Measurements from ENCODE around the gene ANKRD23. TPM values are rescaled to one million over a fixed set of nuclear protein-coding genes. Genes with fewer than 3 reads are reported as not detected.

ANKRD23 gene
- total and polyA plus RNA-seq, 2 of the 8 experiments (the other 6 are each of a cell fraction or from before 2014, with no cell fraction given): 3.4 to 3.5 TPM

GRCh38 chr2:96810783-96811192 is 33.0 kb downstream of the ANKRD23 start:
- Histone ChIP-seq H2AK5ac (ENCODE audit: low read depth, low read length) (no peak overlapping the region), H3K23me2 (ENCODE audit: low read depth, low read length) (peaks cover 6% of the 10 kb centered on the region), H3K9me3 (ENCODE audit: insufficient read depth in 2 of 2, low read depth in 1 of 2, low read length in 1 of 2) (no peaks in the 10 kb centered on the region), H2BK120ac (replicated peaks; ENCODE audit: low read depth, low read length) (no peak overlapping the region), H4K8ac (ENCODE audit: extremely low read depth, insufficient read depth, low read length) (no peak overlapping the region), H3K36me3 (ENCODE audit: control insufficient read depth in 2 of 4, insufficient read depth in 4 of 4, low read length in 3 of 4) (no peaks in the 10 kb centered on the region), H3K23ac (ENCODE audit: insufficient read length) (no peak overlapping the region), H3K14ac (ENCODE audit: insufficient read length) (no peak overlapping the region), H2BK5ac (ENCODE audit: low read depth, low read length) (no peak overlapping the region), H2BK20ac (ENCODE audit: low read length) (no peak overlapping the region), H2AFZ (ENCODE audit: low read length) (no peak overlapping the region), H2BK15ac (ENCODE audit: low read length) (no peak overlapping the region), H4K20me1 (replicated peaks in 1 of 2; ENCODE audit: control insufficient read depth in 1 of 2, insufficient read depth in 2 of 2, low read length in 2 of 2) (no peaks in the 10 kb centered on the region), H3K27me3 (replicated peaks in 1 of 4; ENCODE audit: control insufficient read depth in 3 of 4, extremely low read depth in 1 of 4, insufficient read depth in 3 of 4, low read length in 3 of 4) (no peaks in the 10 kb centered on the region), H3K56ac (replicated peaks; ENCODE audit: insufficient read length, low read depth, low read length) (no peak overlapping the region), H3K18ac (ENCODE audit: extremely low read depth, low read length) (no peak overlapping the region), H4K5ac (ENCODE audit: insufficient read length, low read depth, low read length) (no peak overlapping the region), H3K4me2 (ENCODE audit: insufficient read depth in 1 of 2, low read depth in 2 of 2, low read length in 2 of 2) (no peak overlapping the region), H3K27ac (ENCODE audit: low read depth, low read length) (no peak overlapping the region), H3K4ac (replicated peaks; ENCODE audit: insufficient read length, low read depth, low read length) (no peak overlapping the region), H4K91ac (replicated peaks; ENCODE audit: insufficient read length, low read length) (no peak overlapping the region), H3K79me1 (ENCODE audit: low read depth, low read length) (no peaks in the 10 kb centered on the region), H3K4me1 (replicated peaks in 1 of 4; ENCODE audit: control insufficient read depth in 3 of 4, insufficient read depth in 4 of 4, low read length in 3 of 4) (no peaks in the 10 kb centered on the region), H3K79me2 (ENCODE audit: control insufficient read depth in 1 of 2, insufficient read depth in 2 of 2, low read length in 2 of 2) (no peaks in the 10 kb centered on the region), H3K9ac (replicated peaks in 1 of 4; ENCODE audit: extremely low read depth in 1 of 4, low read depth in 3 of 4, low read length in 3 of 4) (no peak overlapping the region), H3K4me3 (ENCODE audit: extremely low read depth in 1 of 4, insufficient read depth in 2 of 4, low read depth in 3 of 4, low read length in 4 of 4) (no peak overlapping the region), H2BK12ac (ENCODE audit: low read depth, low read length) (no peak overlapping the region)
- WGBS, 2 experiments (ENCODE audit: extremely low coverage in 1 of 2, insufficient coverage in 1 of 2, insufficient read length in 1 of 2, insufficient replicate concordance in 2 of 2, low coverage in 1 of 2, low lambda C conversion rate in 2 of 2, missing lambda C conversion rate in 1 of 2): 87% methylated on average over 5 of the region's 5 CpGs; no CpG with 5 or more reads in 1 of the 2 experiments
- CTCF ChIA-PET (ENCODE audit: partially characterized antibody): interaction anchor here (1.2 to 3.1 kb wide), 4 partner anchors 9 to 72 kb away, joined by 3 to 18 read pairs (median 6); no protein-coding TSS in a partner anchor
- no peak for DNase-seq (ENCODE audit: low read depth in 1 of 2, low spot score in 2 of 2)
- POLR2A ChIA-PET (ENCODE audit: partially characterized antibody): interaction anchor here (0.6 kb wide), 1 partner anchor 246 kb away, joined by 3 read pairs; no protein-coding TSS in a partner anchor
- no peak for FAIRE-seq
- TF ChIP-seq TCF12 (IDR thresholded peaks at IDR 0.05; ENCODE audit: low read depth, low read length) (no peak), NRF1 (IDR thresholded peaks at IDR 0.05; ENCODE audit: low read depth, low read length) (no peak), CTBP2 (IDR thresholded peaks at IDR 0.05; ENCODE audit: borderline replicate concordance, insufficient read depth, insufficient read length, low read length) (no peak), TAF7 (optimal IDR thresholded peaks at IDR 0.05; ENCODE audit: borderline replicate concordance, low read depth, low read length) (no peak), CHD1 (IDR thresholded peaks at IDR 0.05; ENCODE audit: low read depth, low read length) (no peak), YY1 (IDR thresholded peaks at IDR 0.05; ENCODE audit: low read depth, low read length) (no peak), POU5F1 (IDR thresholded peaks at IDR 0.05; ENCODE audit: low read depth, low read length) (no peak), RFX5 (IDR thresholded peaks at IDR 0.05; ENCODE audit: borderline replicate concordance, low read depth, low read length) (no peak)

Measured in H1 (cell line).